Left colon (tissue), 2 donors: ENCODE results near the gene NRXN3. TPM values are rescaled to one million over a fixed set of nuclear protein-coding genes. Genes with fewer than 3 reads are reported as not detected.

ENCODE experiments used
- ATAC-seq: fragments of 200-7000 bp; cut with Tn5 transposase; one replicate; pipeline ENCODE4 v1.9.1; 2020; ENCODE audit warnings: mild to moderate bottlenecking, moderate library complexity
- DNase-seq, 2 donors: peaks; one replicate each; pipeline ENCODE4 v3.0.0-alpha.2; 2020
- intact Hi-C, 2 donors: fragments of 100-400 bp; cut with DNase I in 1 of 2; cut with micrococcal nuclease in 1 of 2; formaldehyde crosslinking; loops; one replicate each; pipeline versions ENCODE4 v1.11.2 to v1.14.0; 2022; cut with DNase I, micrococcal nuclease
- total RNA-seq, 2 donors: library from RNA; stranded (reverse); fragmentation: NEBNext Ultra II Directional; extraction: Animal tissue kit (Norgen Biotek cat#: 25700); gene quantifications; one replicate each; pipeline ENCODE4 v1.2.1, GENCODE V29; 2021
- donor health status: DM: no; HTN: no; CAD: no.
- donor health status: DM: yes; HTN: yes; CAD: no.

Gene NRXN3
- total RNA-seq, 2 donors from 2014 or later = 1.8 to 5.6 TPM

DNA sequence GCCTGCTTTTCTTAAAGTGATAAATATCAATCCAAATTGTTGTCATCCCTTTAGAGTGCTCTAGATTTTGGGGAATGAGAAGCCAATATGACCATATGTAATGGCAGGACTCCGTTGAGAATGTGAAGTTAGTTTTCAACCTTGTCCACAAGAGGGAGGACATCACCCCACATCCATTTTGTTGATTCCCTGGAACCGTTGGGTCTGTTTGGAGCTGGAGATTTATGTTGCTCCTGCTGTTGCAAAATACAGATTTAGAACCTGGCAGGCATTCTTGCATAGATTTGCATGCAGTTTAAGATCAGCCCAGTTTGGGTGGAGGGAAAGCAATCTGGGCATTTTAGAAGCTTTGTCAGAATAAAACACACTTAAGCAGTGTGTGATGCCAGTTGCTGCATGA is 620.1 kb downstream of the NRXN3 start:
- DNase-seq (no peak), ATAC-seq (no peak)
- intact Hi-C loops = no loop called here

DNA sequence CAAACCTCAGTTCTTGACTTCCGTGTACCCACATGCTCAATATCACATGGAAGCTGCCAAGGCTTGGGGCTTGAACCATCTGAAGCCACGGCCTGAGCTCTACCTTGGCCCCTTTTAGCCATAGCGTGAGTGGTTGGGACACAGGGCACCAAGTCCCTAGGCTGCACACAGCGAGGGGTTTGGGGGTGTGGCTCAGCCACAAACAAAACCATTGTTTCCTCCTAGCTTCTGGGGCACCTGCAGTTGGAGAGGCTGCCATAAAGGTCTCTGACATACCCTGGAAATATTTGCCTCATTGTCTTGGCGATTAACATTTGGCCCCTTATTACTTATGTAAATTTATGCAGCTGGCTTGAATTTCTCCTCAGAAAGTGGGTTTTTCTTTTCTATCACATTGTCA is 628.6 kb downstream of the NRXN3 start:
- no peak for ATAC-seq
- intact Hi-C loops = no loop called here
- no peak for DNase-seq

DNA sequence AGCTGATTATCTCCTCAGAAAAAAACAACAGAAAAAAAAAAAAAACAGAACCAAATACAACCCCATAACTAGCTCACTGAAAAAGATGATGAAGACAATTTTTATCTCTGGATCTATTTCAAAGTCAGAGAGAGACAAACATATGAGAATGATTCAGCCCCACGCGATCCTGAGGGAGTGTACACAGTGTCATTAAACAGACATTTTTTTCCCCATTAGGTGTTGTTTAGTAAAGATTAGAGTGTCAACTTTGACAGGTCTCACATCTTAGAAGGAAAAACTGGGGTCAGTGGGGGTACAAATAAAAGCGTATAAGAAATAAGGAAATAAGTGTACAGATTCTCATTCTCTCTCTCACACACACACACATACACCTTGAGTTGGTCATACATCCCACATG is 635.4 kb downstream of the NRXN3 start:
- no peak for ATAC-seq
- intact Hi-C loops = no loop called here
- no peak for DNase-seq

DNA sequence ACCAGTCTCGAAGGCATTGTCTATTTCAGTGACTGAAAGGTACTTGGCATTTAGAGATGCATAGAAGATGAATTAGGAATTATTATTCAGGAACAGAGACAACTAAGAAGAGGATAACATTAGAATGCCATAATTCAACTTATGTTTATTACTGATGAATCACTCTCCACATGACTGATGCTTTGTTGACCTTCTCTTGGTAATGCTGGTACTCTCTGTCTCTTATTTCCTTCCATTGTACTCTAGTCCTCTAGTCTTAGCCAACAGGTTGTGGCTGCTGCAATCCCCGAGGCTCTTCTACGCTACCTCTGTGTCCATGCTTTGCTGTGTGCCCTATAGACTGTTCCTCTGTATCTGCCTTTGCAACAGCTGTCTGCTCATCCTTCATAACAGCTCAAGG is 652.9 kb downstream of the NRXN3 start:
- ATAC-seq (no peak), DNase-seq (no peak)

DNA sequence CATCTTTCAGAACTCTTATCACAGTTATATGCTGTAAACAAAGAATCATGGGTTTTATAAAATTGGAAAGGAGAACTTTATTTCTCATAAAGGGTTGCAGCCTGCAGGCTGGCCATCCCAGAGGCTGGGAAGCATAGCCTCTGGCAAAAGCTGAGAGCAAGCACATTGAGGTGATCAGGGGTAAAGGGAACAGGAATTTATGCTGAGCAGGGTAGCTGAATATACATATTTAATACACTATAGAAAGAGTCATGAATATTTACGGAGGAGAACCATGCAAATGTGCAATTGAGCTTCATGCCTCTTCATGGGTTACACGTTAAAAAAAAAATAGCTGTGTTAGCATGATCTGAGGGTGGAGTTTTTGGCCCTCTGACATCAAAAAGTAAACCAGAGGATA is 653.3 kb downstream of the NRXN3 start:
- intact Hi-C loops = no loop called here
- ATAC-seq (no peak), DNase-seq (no peak)

More for the DNA sequence above, 652.9 kb downstream of the NRXN3 start:
- intact Hi-C loops = no loop called here

DNA sequence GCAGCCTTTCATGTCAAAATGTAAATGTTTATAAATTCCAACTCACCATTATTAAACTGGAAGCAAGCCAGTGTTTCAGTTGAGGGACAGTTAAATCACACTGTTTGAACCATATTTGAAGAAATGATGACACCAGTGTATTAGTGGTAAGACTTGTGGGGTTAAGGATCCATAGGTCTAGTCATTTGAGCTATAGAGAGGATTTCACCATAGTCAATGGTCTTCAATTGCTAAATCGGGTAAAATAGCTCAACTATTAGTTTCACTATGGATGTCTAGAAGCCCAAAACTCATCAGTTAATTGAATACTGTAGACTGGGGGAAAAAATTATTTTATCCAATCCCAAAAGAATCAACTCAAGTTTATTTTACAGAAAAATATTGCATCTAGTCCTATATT is 659.1 kb downstream of the NRXN3 start:
- intact Hi-C loops = no loop called here
- ATAC-seq (no peak), DNase-seq (no peak)

DNA sequence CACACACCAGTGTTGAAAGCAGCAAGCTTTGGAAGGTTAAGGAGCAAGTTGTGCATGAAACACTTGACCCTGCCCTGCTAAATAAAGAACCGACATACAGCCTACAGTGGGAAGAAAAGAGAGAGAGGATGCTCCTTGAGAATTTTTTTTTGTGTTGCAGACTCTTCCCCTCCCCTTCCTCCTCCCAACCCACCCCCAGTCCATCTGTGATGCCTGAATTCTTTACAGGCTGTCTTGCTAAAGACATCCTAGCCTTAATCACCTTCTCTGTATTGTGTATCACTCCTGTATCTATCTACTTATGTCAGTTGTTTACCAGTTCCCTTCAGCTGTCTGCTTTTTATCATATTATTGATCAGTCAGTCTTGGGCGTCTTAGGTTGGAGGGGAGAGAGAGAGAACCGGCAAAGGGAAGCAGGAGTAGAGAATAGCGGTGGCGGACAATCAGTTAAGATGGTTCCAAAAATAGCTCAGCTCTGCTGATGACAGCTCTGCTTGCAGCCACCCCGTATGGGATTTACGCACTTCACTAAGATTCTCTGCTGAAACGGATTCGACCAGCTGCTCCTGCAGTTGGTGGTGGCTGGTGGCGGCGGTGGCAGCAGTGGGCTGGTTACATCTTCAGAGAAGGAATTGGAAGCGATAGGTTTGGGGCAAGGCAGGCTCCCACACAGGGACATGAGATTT is 664.7 kb downstream of the NRXN3 start:
- DNase-seq (no peak), ATAC-seq (no peak)
- intact Hi-C loops = no loop called here

DNA sequence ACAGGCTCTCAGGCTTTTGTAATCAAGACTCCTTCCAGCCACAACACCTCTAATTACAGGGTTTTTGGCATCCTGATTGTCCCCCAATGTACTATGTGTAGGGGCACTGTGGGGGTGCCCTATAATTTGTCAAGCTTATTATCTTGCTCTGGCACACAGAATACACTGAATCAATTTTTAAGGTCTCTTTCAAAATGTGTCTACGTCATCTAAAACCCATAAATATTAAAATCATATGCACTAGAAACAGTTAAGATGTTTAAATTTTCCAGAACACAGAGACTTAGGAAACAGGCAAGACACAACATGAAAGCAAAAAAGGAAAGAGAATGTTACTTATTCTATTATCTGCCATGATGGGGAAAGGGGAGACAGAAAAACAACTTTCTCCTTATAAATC is 665.7 kb downstream of the NRXN3 start:
- no peak for DNase-seq
- intact Hi-C loops = no loop called here
- no peak for ATAC-seq

DNA sequence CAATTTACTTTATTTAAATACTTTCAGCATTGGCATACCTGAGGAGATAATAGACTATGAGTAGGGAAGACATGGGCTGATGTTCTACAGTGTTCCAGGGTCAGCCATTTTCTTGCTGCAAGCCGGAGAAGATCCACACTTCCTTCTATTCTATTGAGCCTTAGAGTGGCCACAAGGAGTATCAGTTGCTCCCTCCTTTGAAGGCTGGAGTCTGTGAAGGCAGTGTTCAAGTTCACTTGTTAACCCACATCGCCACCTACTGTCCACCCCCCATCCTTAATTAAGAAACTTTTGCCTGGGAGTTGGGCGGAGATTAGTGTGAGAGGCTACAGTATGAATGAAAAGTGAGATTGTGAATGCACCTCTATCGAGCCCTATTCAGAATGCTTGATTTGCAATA is 666.6 kb downstream of the NRXN3 start:
- peak; percentile 86 for ATAC-seq
- peak; percentile 25 to 67 for DNase-seq
- intact Hi-C loops = no loop called here

DNA sequence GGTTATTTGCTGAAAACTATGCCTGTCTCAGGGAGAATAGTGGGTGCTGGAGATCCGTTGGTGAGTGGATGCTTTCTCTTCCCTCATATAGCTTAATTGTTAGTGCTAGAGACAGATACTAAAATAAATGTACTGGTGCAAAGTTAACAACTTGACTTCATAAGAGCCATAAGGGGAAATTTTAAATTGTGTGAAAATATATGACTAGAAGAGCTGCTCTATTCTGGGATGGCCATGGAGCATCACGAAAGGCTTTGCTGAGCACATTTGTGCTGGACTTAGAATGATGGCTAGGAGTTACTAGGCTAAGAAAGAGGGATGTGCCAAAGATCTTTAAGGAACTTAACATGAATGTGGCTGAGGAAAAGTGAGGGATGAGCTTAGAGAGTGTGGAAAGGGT is 668.8 kb downstream of the NRXN3 start:
- ATAC-seq = no peak
- intact Hi-C loops = no loop called here
- no peak for DNase-seq

DNA sequence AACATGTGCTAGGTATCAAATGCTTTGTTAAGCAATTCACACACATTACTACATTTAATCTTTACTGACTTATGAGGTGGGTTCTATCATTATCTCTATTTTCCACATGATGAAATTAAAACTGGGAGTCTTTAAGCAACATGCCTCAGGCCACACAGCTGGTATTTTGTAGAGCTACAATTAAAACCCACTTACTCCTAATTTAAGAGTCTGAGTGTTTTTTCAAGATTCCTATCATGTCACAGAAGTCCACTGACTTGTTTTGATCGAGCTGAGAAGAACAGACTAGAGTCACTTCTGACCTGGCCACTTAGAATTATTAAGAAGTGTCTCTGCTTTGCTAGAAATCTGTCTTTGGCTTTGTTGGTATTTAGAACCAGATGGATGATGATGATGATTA is 670.7 kb downstream of the NRXN3 start:
- DNase-seq (no peak), ATAC-seq (no peak)
- intact Hi-C loops = no loop called here

DNA sequence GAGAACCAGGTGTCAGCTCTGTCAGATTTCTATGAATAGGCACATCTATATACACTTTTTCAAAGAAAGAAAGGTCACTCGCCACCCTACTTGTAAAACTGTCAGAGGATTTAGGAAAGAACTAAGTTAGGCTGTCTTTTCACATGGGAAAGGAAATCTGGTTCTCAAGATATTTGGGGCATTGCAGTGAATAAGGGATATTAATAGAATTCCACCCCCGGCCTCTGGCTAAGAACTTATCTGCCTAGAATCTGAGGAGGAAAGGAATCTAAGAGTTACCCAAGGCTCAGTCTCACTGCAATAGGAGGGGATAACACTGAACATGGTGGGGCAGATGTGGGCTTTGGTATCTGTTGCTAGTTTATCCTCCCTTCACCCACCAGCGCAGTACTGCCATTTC is 677.6 kb downstream of the NRXN3 start:
- intact Hi-C loops = no loop called here
- DNase-seq (no peak), ATAC-seq (no peak)

DNA sequence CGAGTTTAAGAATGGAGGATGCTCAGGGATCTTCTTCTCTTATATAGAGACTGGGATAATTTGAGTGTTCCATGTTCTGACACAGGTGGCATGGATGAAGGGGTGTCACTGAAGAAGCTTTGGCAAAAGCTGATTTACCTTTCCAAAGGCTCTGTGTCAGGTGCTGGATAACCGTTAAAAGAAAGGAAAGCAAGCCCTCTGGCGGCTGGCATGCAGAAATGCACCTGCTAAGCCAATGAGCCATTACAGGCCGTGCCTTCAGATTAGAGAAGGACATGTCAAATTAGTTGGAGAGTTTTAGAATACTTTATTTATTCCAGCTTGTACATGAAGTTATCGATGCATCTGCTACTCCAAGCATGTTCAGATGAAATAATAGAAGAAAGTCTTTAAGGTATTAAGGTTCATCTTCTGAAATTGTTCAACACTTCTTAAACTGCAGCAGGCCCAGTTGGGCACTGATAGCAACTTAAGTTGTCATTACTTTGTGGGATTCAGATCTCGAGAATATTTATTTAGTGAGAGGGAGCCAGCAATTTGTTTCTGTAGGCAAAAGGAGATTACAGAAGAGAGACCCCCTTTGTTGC is 678.2 kb downstream of the NRXN3 start:
- DNase-seq = peak in 1 of 2 donors; percentile 6
- peak; percentile 70 for ATAC-seq

DNA sequence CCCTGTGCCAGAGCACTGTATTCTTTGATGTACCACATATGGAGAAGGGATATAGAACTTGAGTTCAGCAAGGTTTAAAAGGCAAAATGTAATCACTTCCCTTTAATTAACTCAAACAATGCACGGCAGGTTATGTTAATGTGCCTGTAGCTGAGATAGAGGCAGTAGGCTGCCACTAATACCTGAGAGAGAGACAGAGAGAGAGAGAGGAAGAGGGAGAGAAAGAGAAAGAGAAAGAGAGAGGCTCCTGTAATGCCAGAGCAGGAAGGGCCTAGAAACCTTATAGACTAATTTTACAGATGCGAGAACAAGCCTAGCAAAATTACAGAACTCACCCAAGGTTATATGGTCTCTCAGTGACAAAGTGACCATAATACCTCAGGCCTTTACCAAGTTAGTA is 679.8 kb downstream of the NRXN3 start:
- ATAC-seq = no peak
- no peak for DNase-seq
- intact Hi-C loops = no loop called here

More for the DNA sequence above, 678.2 kb downstream of the NRXN3 start:
- intact Hi-C loops = no loop called here

DNA sequence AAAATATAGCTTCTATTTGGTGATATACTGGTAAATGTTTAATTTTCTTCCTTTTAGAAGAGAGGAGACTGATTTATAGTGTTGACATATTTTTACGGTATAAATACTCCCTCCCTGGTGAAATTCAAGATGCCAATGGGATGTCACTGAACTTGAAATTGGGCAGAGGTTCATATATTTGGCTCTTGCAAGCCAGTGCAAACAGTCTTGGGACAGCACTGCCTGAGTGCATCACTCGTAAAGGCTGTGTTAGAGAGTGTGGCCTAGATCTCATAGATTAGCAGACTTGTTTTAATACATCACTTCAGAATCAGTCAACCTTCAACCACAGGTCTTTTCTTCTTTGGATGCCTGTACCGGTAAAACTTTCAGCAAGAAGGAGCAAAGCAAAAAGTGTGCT is 681.0 kb downstream of the NRXN3 start:
- DNase-seq (no peak), ATAC-seq (no peak)
- intact Hi-C loops = no loop called here

DNA sequence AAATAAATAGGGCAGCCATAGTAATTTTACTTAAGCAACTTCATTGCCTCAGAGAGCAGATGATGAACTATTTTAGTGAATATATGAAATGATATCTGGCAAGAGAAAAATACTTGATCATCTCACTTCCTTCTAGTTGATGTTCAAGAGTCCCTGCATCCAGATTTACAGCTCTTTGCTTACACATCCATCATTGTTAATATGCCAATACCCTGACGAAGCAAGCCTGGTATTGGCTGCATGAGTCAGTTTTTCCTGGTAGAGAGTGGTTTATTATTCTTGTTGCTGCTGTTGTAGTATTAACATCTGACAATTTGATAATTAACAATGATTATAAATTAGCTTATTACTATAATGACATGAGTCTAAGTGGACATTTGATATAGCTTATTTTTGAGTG is 681.9 kb downstream of the NRXN3 start:
- ATAC-seq = no peak

DNA sequence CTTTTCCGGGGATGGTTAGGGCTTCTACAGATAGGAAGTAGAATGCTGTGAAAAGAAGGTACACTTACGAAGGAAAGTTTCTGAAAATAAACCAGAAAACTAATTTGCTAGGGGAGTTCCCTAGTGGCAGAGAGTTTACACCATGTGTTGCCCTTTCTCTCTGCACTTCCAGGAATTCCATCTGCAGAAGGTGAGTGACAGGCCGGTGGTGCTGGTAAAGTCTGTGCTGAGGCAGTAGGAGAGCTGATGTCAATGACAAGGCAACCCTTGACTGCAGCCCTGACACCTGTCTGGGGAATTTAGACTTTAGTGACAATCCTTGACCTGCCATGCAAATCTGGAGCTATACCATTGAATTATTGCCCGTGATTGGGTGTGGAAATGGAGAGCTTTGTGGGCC is 687.8 kb downstream of the NRXN3 start:
- no peak for ATAC-seq
- intact Hi-C loops = no loop called here

More for the DNA sequence above, 681.9 kb downstream of the NRXN3 start:
- DNase-seq = no peak
- intact Hi-C loops = no loop called here

DNA sequence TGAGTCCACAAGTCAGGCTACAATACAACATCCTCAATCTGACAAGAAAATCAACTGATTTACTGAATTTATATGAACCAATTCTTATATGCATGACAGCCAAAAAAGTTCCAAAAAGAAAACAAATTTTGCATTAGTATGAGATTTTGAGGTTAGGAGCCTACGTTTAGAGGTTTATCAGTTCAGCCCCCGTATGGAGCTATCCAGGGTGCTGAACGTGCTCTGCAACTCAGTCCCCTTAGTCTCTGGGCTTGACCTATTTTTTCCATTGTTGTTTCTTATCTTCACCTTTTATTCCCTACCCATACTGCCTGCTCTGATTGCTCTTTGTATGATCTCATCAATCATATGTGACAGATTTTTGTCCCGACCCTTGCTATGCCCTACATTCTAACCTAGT is 693.0 kb downstream of the NRXN3 start:
- DNase-seq = peak in 1 of 2 donors; percentile 24
- intact Hi-C loops = no loop called here
- no peak for ATAC-seq

More for the DNA sequence above, 687.8 kb downstream of the NRXN3 start:
- DNase-seq = no peak

DNA sequence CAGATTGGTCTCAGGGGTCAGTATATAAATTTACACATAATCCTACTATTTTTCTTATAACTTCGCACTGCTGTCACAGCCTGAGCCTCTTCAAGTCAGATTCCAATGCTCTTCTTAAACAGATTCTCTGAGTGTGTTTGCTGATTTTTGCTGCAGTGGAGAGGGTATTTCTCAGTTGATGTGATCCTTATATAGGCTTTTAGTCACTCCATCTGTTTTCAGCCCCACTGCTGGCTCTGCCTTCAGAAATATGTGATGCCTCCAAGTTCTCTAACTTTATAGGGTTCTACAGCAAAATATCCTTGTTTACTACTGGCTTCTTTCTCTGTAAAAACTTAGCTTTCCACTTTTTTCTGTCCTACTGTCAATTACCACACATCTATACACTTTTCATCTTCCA is 702.7 kb downstream of the NRXN3 start:
- ATAC-seq = no peak
- DNase-seq = no peak
- intact Hi-C loops = no loop called here

DNA sequence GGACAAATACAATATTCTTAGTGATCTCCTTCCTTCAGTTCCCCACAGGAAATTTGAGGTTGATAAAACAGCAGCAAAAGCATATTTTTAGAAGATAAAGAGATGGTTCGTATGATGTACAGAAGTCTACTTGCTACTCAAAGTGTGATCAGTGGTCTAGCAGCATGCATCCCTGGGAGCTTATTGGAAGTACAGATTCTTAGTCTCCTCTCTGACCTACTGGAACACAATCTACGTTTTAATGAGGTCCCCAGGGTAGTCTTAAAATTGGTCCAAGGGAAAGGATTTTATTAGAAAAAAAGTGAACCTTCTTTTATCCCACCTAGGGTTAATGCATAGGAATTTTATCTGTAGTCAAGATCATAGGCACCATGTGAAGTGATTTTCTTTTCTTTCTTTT is 703.4 kb downstream of the NRXN3 start:
- ATAC-seq = no peak
- DNase-seq = no peak
- intact Hi-C loops = no loop called here

DNA sequence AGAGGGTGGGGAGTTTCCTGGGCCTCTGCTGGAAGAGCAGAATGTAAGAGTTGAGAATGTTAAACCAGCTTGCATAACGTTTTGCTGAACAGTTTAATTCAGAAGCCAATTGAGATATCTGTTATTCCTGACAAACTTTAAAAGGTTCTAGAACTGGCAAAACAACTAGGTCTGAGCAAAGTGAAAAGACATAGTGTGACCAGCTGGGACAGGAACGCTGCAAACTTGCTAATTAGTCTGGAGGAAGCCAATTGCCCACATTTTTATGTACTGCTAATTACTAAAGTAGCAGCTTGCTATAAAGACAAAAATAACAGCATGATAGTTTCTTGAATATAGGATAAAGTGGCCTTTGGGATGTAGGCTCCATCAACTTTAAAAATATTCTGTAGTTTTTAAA is 704.9 kb downstream of the NRXN3 start:
- no peak for DNase-seq
- intact Hi-C loops = no loop called here
- no peak for ATAC-seq
